Neutrophil (primary cell): ENCODE results near the gene MAGEA11.
"Not testable (repeated sequence)": the region's sequence is repeated elsewhere in the genome, so short reads cannot be mapped to it uniquely, and the experiment has no call there.

Experiments used
- H3K27ac ChIP-seq: fragments of 200-600 bp; sonication (generic); 2 replicates; pipeline ENCODE4 v1.5.1; 2016; ENCODE audit warnings: mild to moderate bottlenecking, moderate library complexity
- H3K27me3 ChIP-seq: fragments of 200-600 bp; sonication (generic); 2 replicates; pipeline ENCODE4 v1.6.0; 2016; ENCODE audit warnings: mild to moderate bottlenecking
- H3K36me3 ChIP-seq: fragments of 200-600 bp; sonication (generic); 2 replicates; pipeline ENCODE4 v1.5.1; 2017
- H3K4me1 ChIP-seq, 2 experiments: fragments of 200-600 bp in 1 of 2; sonication (generic) in 1 of 2; 1 replicate in 1 of 2; 2 replicates in 1 of 2; pipeline versions ENCODE4 v1.5.1 to v1.6.1; 2013 to 2016; ENCODE audit warnings: low read depth in 1 of 2, low read length in 1 of 2, mild to moderate bottlenecking in 1 of 2, moderate library complexity in 1 of 2; ENCODE audit not compliant: control insufficient read depth in 1 of 2, insufficient read depth in 1 of 2
- H3K4me3 ChIP-seq, 2 experiments: fragments of 200-600 bp in 1 of 2; sonication (generic) in 1 of 2; 1 replicate in 1 of 2; 2 replicates in 1 of 2; pipeline ENCODE4 v1.5.1; 2013 to 2016; ENCODE audit warnings: low read depth in 1 of 2, low read length in 1 of 2, mild to moderate bottlenecking in 1 of 2, moderate library complexity in 1 of 2
- H3K9me3 ChIP-seq: fragments of 200-600 bp; sonication (generic); 2 replicates; pipeline ENCODE4 v1.5.1; 2016
- TF ChIP-seq, protein P1 (sequence below): fragments of 200-600 bp; sonication (generic); IDR thresholded peaks from 2 replicates; pipeline ENCODE4 v1.5.1; 2016; ENCODE audit warnings: antibody characterized with exemption

The MAGEA11 gene

DNA sequence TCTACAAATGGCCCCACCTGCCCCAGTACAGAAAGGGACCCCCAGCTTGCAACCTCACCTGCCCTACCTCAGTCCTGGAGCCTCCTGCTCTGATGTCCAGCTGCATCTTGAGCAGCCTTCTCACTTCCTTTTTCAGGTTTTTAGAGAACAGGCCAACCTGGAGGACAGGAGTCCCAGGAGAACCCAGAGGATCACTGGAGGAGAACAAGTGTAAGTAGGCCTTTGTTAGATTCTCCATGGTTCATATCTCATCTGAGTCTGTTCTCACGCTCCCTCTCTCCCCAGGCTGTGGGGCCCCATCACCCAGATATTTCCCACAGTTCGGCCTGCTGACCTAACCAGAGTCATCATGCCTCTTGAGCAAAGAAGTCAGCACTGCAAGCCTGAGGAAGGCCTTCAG lies 3.6 kb downstream of the MAGEA11 start:
- Histone ChIP-seq H3K27me3 (no peaks in the 10 kb centered on the region), H3K36me3 (no peaks in the 10 kb centered on the region), H3K27ac (no peak overlapping the region), H3K4me3 (no peak overlapping the region), H3K4me1 (no peaks in the 10 kb centered on the region), H3K9me3 (no peaks in the 10 kb centered on the region)
- TF ChIP-seq, protein P1, sequence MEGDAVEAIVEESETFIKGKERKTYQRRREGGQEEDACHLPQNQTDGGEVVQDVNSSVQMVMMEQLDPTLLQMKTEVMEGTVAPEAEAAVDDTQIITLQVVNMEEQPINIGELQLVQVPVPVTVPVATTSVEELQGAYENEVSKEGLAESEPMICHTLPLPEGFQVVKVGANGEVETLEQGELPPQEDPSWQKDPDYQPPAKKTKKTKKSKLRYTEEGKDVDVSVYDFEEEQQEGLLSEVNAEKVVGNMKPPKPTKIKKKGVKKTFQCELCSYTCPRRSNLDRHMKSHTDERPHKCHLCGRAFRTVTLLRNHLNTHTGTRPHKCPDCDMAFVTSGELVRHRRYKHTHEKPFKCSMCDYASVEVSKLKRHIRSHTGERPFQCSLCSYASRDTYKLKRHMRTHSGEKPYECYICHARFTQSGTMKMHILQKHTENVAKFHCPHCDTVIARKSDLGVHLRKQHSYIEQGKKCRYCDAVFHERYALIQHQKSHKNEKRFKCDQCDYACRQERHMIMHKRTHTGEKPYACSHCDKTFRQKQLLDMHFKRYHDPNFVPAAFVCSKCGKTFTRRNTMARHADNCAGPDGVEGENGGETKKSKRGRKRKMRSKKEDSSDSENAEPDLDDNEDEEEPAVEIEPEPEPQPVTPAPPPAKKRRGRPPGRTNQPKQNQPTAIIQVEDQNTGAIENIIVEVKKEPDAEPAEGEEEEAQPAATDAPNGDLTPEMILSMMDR, result no peak

DNA sequence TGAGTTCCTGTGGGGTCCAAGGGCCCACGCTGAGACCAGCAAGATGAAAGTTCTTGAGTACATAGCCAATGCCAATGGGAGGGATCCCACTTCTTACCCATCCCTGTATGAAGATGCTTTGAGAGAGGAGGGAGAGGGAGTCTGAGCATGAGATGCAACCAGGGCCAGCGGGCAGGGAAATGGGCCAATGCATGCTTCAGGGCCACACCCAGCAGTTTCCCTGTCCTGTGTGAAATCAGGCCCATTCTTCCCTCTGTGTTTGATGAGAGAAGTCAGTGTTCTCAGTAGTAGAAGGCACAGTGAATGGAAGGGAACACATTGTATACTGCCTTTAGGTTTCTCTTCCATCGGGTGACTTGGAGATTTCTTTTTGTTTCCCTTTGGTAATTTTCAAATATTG lies 4.8 kb downstream of the MAGEA11 start:
- Histone ChIP-seq H3K27me3 (no peaks in the 10 kb centered on the region), H3K4me1 (no peaks in the 10 kb centered on the region), H3K36me3 (no peaks in the 10 kb centered on the region), H3K27ac (no peak overlapping the region), H3K9me3 (no peaks in the 10 kb centered on the region), H3K4me3 (no peak overlapping the region)
- TF ChIP-seq, protein P1, result no peak

DNA sequence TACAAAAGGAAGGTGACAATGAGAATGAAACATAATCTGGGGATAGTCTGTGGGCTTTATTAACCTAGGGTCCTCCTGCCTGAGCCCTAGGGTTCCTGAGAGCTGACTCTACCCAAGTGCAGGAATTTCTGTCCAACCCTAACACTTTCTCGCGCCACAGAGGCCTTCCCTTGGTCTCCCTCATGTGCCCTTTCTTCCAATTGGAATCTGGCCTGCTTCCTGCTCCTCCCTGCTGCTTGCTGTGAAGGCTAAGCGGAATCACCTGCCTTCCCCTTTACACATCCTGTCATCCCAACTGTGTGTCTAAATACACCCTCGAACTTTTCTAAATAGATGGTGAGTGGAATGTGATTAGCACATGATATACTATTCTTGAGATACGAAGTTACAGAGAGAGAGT lies 5.9 kb downstream of the MAGEA11 start:
- Histone ChIP-seq H3K36me3 (no peaks in the 10 kb centered on the region), H3K27ac (no peak overlapping the region), H3K4me1 (no peaks in the 10 kb centered on the region), H3K4me3 (no peak overlapping the region), H3K9me3 (no peaks in the 10 kb centered on the region), H3K27me3 (no peaks in the 10 kb centered on the region)
- TF ChIP-seq, protein P1, result no peak

DNA sequence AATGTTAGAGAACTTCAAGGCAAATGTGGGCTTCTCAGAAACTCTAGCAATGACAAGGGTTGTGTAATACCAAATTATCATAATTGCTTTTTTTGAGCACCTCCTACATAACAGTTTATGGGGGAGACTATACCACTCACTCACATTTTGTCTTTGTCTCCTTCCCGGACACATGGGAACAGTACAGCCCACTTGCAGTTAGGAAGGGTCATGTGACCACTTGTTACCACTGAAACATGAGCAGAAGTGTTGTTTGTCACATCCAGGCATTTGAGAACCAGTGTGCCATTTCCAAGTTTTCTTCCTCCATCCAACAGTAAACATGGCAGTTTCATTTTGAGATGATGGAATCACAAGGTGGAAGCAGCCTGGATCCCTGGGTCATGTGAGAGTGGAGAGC lies 6.9 kb downstream of the MAGEA11 start:
- H3K27me3 ChIP-seq, result no peaks in the 10 kb centered on the region
- no peak overlapping the region for H3K4me3 ChIP-seq
- TF ChIP-seq, protein P1, result no peak
- no peak overlapping the region for H3K27ac ChIP-seq
- H3K9me3 ChIP-seq, result no peaks in the 10 kb centered on the region
- H3K4me1 ChIP-seq, result no peaks in the 10 kb centered on the region
- H3K36me3 ChIP-seq, result no peaks in the 10 kb centered on the region

DNA sequence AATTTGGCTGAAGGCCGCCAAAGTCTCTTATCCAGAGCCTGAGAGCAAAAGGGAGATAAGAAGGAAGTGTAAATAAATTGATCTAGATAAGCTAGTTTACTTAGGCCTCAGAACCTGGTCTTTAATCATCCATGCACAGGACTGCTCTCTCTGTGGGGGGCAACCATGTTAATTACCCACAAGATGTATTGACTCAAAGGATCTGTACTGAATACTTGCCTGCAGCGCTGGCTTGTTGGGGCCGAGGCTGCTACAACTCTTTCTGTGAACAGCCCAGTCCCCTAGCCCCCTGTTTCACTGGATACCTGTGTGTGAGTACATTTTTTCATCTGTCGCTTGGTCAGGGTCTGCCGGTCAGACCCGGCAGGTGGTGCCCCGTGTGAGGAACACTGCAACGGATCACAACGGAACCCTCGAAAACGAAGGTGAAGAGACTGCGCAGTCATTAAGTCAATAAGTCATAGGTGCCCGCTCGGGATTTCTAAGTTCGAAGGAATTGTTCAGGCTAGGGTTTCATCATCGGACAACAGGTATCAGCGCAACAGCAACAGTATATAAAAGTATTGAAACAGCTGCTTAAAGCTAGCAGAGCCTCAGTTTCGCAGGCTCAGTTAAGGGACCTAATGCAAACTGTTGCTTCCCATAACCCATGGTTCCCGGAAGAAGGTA lies 8.3 kb downstream of the MAGEA11 start:
- Histone ChIP-seq H3K27ac (no peak overlapping the region), H3K36me3 (no peaks in the 10 kb centered on the region), H3K9me3 (no peaks in the 10 kb centered on the region), H3K27me3 (no peaks in the 10 kb centered on the region), H3K4me1 (no peaks in the 10 kb centered on the region), H3K4me3 (no peak overlapping the region)
- TF ChIP-seq, protein P1, result no peak

DNA sequence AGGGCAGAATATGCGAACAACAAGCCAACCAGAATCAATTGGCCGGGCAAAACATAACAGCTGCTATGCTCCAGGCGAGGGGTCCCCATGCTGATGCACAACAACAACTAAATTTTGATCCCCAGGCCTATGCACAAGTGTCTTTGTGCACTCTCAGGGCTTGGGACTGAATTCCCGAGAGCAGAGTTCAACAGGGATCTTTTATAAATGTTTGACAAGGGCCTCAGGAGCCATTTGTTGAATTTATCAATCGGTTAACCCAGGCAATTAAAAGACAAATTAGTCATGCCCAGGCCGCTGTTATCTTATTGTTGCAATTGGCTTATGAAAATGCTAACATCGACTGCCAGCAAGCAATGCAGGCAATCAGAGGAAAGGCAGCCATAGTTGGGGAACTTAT lies 9.4 kb downstream of the MAGEA11 start:
- not testable (repeated sequence) for H3K9me3 ChIP-seq, H3K27me3 ChIP-seq, H3K4me3 ChIP-seq

More for the DNA sequence above, 9.4 kb downstream of the MAGEA11 start:
- not testable (repeated sequence) for H3K27ac ChIP-seq, H3K36me3 ChIP-seq, H3K4me1 ChIP-seq
